Neural progenitor cell (in vitro differentiated cells): ENCODE measurements around the gene ZSWIM6.

Experiments
- EZH2 ChIP-seq: fragments of 200-600 bp; sonication (generic); IDR thresholded peaks from 2 replicates; pipeline ENCODE4 v1.6.1; 2017; ENCODE audit warnings: antibody characterized with exemption, mild to moderate bottlenecking, moderate library complexity
- EZH2phosphoT487 ChIP-seq: fragments of 200-600 bp; sonication (generic); IDR thresholded peaks from 2 replicates; pipeline ENCODE4 v1.6.1; 2017; ENCODE audit warnings: antibody characterized with exemption
- TF ChIP-seq, protein P1 (sequence below): fragments of 200-600 bp; sonication (generic); IDR thresholded peaks from 2 replicates; pipeline ENCODE4 v1.5.1; 2017; ENCODE audit warnings: antibody characterized with exemption, mild to moderate bottlenecking

DNA sequence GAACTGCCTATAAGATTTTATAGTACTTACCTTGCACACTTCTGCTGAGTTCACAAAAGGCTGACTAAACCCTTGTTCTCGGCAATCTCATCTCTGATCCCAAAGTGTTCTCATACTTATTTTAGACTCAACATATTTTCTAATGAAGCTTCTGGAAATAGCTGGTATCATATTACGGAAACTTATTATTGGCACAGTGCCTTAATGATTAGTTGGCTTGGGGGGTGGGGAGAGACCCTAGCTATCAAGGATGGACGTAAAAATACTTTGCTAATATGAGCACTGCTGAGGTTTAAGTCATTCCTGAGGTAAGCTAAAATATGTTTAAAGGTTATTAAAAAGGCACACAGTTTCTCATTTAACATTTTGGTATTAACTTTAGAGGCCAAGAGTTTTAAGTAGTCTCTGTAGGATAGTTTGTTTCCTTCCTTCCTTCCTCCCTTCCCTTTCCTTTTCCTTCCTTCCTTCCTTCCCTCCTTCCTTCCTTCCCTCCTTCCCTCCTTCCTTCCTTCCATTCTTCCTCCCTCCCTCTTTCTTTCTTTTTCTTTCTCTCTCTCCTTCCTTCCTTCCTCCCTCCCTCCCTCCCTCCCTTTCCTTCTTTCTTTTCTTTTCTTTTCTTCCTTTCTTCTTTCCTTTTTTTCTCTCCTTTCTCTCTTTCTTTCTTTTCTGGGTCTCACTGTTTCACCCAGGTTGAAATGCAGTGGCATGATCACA, 31.5 kb downstream of the ZSWIM6 start:
- TF ChIP-seq, protein P1, sequence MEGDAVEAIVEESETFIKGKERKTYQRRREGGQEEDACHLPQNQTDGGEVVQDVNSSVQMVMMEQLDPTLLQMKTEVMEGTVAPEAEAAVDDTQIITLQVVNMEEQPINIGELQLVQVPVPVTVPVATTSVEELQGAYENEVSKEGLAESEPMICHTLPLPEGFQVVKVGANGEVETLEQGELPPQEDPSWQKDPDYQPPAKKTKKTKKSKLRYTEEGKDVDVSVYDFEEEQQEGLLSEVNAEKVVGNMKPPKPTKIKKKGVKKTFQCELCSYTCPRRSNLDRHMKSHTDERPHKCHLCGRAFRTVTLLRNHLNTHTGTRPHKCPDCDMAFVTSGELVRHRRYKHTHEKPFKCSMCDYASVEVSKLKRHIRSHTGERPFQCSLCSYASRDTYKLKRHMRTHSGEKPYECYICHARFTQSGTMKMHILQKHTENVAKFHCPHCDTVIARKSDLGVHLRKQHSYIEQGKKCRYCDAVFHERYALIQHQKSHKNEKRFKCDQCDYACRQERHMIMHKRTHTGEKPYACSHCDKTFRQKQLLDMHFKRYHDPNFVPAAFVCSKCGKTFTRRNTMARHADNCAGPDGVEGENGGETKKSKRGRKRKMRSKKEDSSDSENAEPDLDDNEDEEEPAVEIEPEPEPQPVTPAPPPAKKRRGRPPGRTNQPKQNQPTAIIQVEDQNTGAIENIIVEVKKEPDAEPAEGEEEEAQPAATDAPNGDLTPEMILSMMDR = no peak
- TF ChIP-seq EZH2 (no peak), EZH2phosphoT487 (no peak)
